C4-2B (cell line): ENCODE results near the gene ADAT2.

ENCODE experiments used
- H3K27ac ChIP-seq: fragments of 450-650 bp; 2 replicates; pipeline ENCODE4 v1.5.1; 2017
- ZFX ChIP-seq: fragments of 450-650 bp; IDR thresholded peaks from 2 replicates; pipeline ENCODE4 v1.6.1; 2017
- TF ChIP-seq, protein P1 (sequence below): fragments of 450-650 bp; conservative IDR thresholded peaks from 2 replicates; pipeline ENCODE4 v1.5.1; 2017; ENCODE audit warnings: mild to moderate bottlenecking

The ADAT2 gene

GRCh38 chr6:143394389-143394788 is 56.1 kb downstream of the ADAT2 start:
- TF ChIP-seq ZFX, result no peak
- TF ChIP-seq, protein P1, sequence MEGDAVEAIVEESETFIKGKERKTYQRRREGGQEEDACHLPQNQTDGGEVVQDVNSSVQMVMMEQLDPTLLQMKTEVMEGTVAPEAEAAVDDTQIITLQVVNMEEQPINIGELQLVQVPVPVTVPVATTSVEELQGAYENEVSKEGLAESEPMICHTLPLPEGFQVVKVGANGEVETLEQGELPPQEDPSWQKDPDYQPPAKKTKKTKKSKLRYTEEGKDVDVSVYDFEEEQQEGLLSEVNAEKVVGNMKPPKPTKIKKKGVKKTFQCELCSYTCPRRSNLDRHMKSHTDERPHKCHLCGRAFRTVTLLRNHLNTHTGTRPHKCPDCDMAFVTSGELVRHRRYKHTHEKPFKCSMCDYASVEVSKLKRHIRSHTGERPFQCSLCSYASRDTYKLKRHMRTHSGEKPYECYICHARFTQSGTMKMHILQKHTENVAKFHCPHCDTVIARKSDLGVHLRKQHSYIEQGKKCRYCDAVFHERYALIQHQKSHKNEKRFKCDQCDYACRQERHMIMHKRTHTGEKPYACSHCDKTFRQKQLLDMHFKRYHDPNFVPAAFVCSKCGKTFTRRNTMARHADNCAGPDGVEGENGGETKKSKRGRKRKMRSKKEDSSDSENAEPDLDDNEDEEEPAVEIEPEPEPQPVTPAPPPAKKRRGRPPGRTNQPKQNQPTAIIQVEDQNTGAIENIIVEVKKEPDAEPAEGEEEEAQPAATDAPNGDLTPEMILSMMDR, result no peak
- no peak overlapping the region for H3K27ac ChIP-seq

DNA sequence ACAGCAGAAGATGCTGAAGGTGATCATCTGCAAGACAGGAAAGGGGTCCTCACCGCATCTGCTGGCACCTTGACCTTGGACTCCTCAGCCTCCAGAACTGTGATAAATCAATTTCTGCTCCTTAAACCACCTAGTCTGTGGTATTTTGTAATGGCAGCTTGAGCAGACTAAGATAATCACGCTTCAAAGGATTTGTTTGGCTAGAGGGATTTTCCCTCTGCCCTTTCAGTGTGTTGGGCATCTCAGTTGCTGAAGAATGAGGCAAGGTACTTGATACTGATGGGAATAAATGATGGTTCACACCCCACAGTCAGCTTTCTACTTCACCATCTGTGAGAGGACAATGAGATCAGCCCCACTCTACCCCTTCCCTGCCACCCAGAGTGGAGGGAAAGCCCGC is 60.2 kb downstream of the ADAT2 start:
- no peak for TF ChIP-seq ZFX
- TF ChIP-seq, protein P1, result no peak
- H3K27ac ChIP-seq, result no peak overlapping the region

- TF ChIP-seq ZFX, result no peak
- TF ChIP-seq, protein P1, result no peak
- H3K27ac ChIP-seq, result no peak overlapping the region
These were observed 64.9 kb downstream of the ADAT2 start for GRCh38 chr6:143385636-143386035.

DNA sequence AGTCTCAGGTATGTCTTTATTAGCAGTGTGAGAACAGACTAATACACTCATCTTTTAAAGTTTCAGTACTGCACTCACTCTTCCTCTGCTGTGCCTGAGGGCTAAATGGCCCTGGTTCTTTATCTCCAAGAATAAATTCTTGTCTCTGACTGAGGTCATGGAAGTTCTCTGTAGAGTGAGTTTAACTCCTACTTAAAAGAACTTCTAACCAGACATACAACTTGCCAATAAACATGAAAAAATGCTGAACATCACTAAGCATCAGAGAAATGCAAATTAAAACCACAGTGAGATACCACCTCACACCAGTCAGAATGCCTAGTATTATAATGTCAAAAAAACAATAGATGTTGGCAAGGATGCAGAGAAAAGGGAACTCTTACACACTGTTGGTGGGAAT is 73.6 kb downstream of the ADAT2 start:
- no peak for TF ChIP-seq ZFX
- TF ChIP-seq, protein P1, result no peak
- H3K27ac ChIP-seq, result no peak overlapping the region

DNA sequence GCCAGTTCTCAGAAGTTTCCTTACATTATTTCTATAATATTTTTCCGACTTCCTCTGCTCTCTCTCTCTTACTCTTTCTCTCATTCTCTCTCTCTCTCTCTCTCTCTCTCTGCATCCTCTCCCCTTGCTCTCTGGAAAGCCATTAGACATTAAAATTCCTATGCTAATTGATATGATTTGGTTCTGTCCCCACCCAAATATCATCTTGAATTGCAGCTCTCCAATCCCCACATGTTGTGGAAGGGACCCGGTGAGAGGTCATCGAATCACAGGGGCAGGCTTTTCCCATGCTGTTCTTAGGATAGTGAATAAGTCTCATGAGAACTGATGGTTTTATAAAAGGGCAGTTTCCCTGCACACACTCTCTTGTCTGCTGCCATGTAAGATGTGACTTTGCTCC is 74.1 kb downstream of the ADAT2 start:
- TF ChIP-seq, protein P1, result no peak
- TF ChIP-seq ZFX, result no peak
- no peak overlapping the region for H3K27ac ChIP-seq

GRCh38 chr6:143375022-143375585 is 75.4 kb downstream of the ADAT2 start:
- no peak overlapping the region for H3K27ac ChIP-seq
- TF ChIP-seq ZFX, result no peak
- TF ChIP-seq, protein P1, result no peak

DNA sequence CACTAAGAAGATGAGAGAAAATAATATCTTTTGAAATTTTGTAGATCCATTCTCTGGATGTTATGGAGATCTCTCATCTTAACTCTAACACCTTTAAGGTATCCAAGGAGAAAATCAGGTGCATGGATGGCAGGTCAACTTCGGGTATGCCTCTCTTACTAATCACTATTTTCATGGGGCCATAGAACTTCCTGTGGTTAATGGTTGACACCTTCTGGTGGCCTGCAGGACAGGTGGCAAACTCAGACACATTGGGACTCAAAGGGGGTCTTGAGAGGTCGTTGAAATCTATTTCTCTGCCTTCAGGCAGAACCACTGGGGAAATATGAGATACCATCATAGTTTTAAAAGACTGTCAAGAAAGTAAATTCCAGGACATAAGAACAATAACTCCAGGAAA is 76.5 kb downstream of the ADAT2 start:
- H3K27ac ChIP-seq, result no peak overlapping the region
- TF ChIP-seq, protein P1, result no peak; the same call in 1 of the 2 replicates
- no peak for TF ChIP-seq ZFX
